Activated naive CD4-positive, alpha-beta T cell treated with anti-CD3 and anti-CD28 coated beads, Interleukin-2, amount 50 U/mL, for 16 hours (primary cell): ENCODE data around the gene SEMA4C.
"Not testable (repeated sequence)": the region's sequence is repeated elsewhere in the genome, so short reads cannot be mapped to it uniquely, and the experiment has no call there.

ENCODE experiments used
- DNase-seq: peaks from one replicate; pipeline ENCODE4 v3.0.0-alpha.2; 2020

The SEMA4C gene

GRCh38 chr2:96864343-96865091 is 5.4 kb downstream of the SEMA4C start:
- DNase-seq: no peak

- no peak for DNase-seq
Observed at GRCh38 chr2:96863575-96864342, 6.1 kb downstream of the SEMA4C start.

- DNase-seq: not testable (repeated sequence)
Observed at GRCh38 chr2:96863056-96863455, 6.8 kb downstream of the SEMA4C start.

- DNase-seq: no peak
Observed at GRCh38 chr2:96861074-96861473, 8.8 kb downstream of the SEMA4C start.

- DNase-seq: peak; percentile 52
Observed at GRCh38 chr2:96860065-96861029, 9.5 kb downstream of the SEMA4C start.

GRCh38 chr2:96859681-96860064 is 10.2 kb downstream of the SEMA4C start:
- no peak for DNase-seq

- DNase-seq: no peak
Observed at GRCh38 chr2:96859099-96859649, 10.7 kb downstream of the SEMA4C start.

- DNase-seq: peak; percentile 98
Observed at GRCh38 chr2:96857667-96858372, 12.1 kb downstream of the SEMA4C start, which contains the start of gene ANKRD39. Gene ANKRD39, minus strand, starts transcription at chr2:96858016. Its CDS starts 29 bp downstream, at chr2:96857987.

GRCh38 chr2:96856776-96857666 is 12.9 kb downstream of the SEMA4C start:
- DNase-seq: no peak

GRCh38 chr2:96853321-96853720 is 16.6 kb downstream of the SEMA4C start:
- DNase-seq: no peak

GRCh38 chr2:96852667-96853066 is 17.2 kb downstream of the SEMA4C start:
- no peak for DNase-seq

- no peak for DNase-seq
Observed at GRCh38 chr2:96848264-96848663, 21.6 kb downstream of the SEMA4C start.

- no peak for DNase-seq
Observed at GRCh38 chr2:96847586-96847985, 22.3 kb downstream of the SEMA4C start.

GRCh38 chr2:96846825-96847224 is 23.1 kb downstream of the SEMA4C start:
- DNase-seq: no peak

- no peak for DNase-seq
Observed at GRCh38 chr2:96844405-96844808, 25.5 kb downstream of the SEMA4C start.

- no peak for DNase-seq
Observed at GRCh38 chr2:96843538-96844268, 26.2 kb downstream of the SEMA4C start, which contains the start of gene ANKRD23. Gene ANKRD23, minus strand, starts transcription at chr2:96844021. Its CDS starts 29 bp downstream, at chr2:96843992.

- no peak for DNase-seq
Observed at GRCh38 chr2:96842600-96842999, 27.3 kb downstream of the SEMA4C start.

- DNase-seq: no peak
Observed at GRCh38 chr2:96841701-96842495, 28.0 kb downstream of the SEMA4C start.
